Heart right ventricle (tissue), 16 donors: Measurements from ENCODE around the gene ZNF506. TPM values are rescaled to one million over a fixed set of nuclear protein-coding genes. Genes with fewer than 3 reads are reported as not detected.
"Not testable (repeated sequence)": the region's sequence is repeated elsewhere in the genome, so short reads cannot be mapped to it uniquely, and the experiment has no call there.

ENCODE experiments used
- ATAC-seq, 8 donors: fragments of 200-7000 bp; cut with Tn5 transposase; one replicate each; pipeline ENCODE4 v1.9.1; 2020; ENCODE audit warnings: mild to moderate bottlenecking in 8 of 8, moderate library complexity in 8 of 8, moderate number of reproducible peaks in 1 of 8
- DNase-seq, 2 donors: peaks; one replicate each; pipeline ENCODE4 v3.0.0-alpha.2; 2020
- H3K27ac ChIP-seq, 10 donors: fragments of 200-600 bp; sonication (generic) in 2 of 10; one replicate each; pipeline versions ENCODE4 v1.5.0 to v1.8.0; 2020 to 2022; ENCODE audit warnings: mild to moderate bottlenecking in 3 of 10
- H3K27me3 ChIP-seq, 7 donors: fragments of 200-600 bp; one replicate each; pipeline ENCODE4 v1.8.0; 2021 to 2022; ENCODE audit warnings: mild to moderate bottlenecking in 2 of 7
- H3K36me3 ChIP-seq, 9 donors: fragments of 200-600 bp; sonication (generic) in 1 of 9; one replicate each; pipeline versions ENCODE4 v1.5.0 to v1.8.0; 2020 to 2022; ENCODE audit warnings: mild to moderate bottlenecking in 2 of 9
- H3K4me1 ChIP-seq, 9 donors: fragments of 200-600 bp; sonication (generic) in 1 of 9; one replicate each; pipeline versions ENCODE4 v1.5.0 to v1.8.0; 2020 to 2022; ENCODE audit warnings: mild to moderate bottlenecking in 4 of 9
- H3K4me3 ChIP-seq, 10 donors: fragments of 200-600 bp; sonication (generic) in 2 of 10; one replicate each; pipeline versions ENCODE4 v1.5.0 to v1.8.0; 2020 to 2022; ENCODE audit warnings: mild to moderate bottlenecking in 7 of 10, moderate library complexity in 2 of 10
- H3K9me3 ChIP-seq, 11 donors: fragments of 200-600 bp in 10 of 11; sonication (generic) in 2 of 11; one replicate each; pipeline versions ENCODE4 v1.5.0 to v1.8.0; 2013 to 2022; ENCODE audit warnings: mild to moderate bottlenecking in 2 of 11, control low read depth in 1 of 11, moderate library complexity in 1 of 11
- CTCF ChIP-seq, 9 donors: fragments of 200-600 bp; sonication (generic) in 2 of 9; IDR thresholded peaks; one replicate each; pipeline versions ENCODE4 v1.5.0 to v1.8.0; 2021 to 2022; ENCODE audit warnings: antibody characterized with exemption in 9 of 9, mild to moderate bottlenecking in 5 of 9, moderate library complexity in 1 of 9
- WGBS, 2 donors: extraction: QIAGEN DNeasy Blood & Tissue Kit; methylation state at CpG; one replicate each; pipeline ENCODE4 v1.1.7; 2013; ENCODE audit warnings: inconsistent platforms in 1 of 2; 5-methylcytosine and 5-hydroxymethylcytosine counted together
- intact Hi-C, 10 donors: fragments of 100-400 bp; cut with DNase I; formaldehyde crosslinking; loops; one replicate each; pipeline versions ENCODE4 v1.11.1 to v1.14.2; 2022
- polyA plus RNA-seq, 2 donors: library from polyadenylated mRNA; stranded (reverse); fragments of 200-250 nt; gene quantifications; one replicate each; pipeline ENCODE4 v1.2.3, GENCODE V29; 2013
- total RNA-seq, 10 donors: library from RNA; stranded (reverse); fragmentation: NEBNext Ultra II Directional in 3 of 10; extraction: Animal tissue kit (Norgen Biotek cat#: 25700) in 3 of 10; gene quantifications; one replicate each; pipeline versions ENCODE4 v1.2.1 to v1.2.4, GENCODE V29; 2021 to 2023
- donor health status: Arrhythmogenic right ventricular cardiomyopathy.
- donor health status: ischemic (EF 13 %, LVEDD 7.1; RV severe dilation, severe dysfunction).
- donor health status: healthy with polysubstance abuse.
- donor health status: DM: no; HTN: yes; CAD: no.
- donor health status: DM: no; HTN: no; CAD: no.
- donor health status: ischemic (EF 25% LVEDD 6.9; RV normal size, moderate dysfunction).
- donor health status: ischemic (EF 25% LVEDD 5.7; RV mildly dilated, moderate dysfunction).
- donor health status: healthy.
- donor health status: DM: yes; HTN: yes; CAD: no.
- donor health status: Ischemic cardiomyopathy.
- donor health status: ischemic (EF 35%, LVEDD 5.7; RV mildly dilated, moderate dysfunction).
- donor health status: nonischemic (EF 11% LVEDD 7.7; RV severe dilation, severe dysfunction).
- donor health status: DM: yes; HTN: yes; CAD: no.
- donor health status: PGD.
- donor health status: ischemic (EF 29% LVEDD 5.4; RV normal size, mild dysfunction).
- donor health status: nonischemic (EF 23%, LVEDD 6.1; RV moderate dilation, normal function).

The ZNF506 gene
- total and polyA plus RNA-seq, 12 donors, result 3.3 to 17.0 (median 12.6) TPM

DNA sequence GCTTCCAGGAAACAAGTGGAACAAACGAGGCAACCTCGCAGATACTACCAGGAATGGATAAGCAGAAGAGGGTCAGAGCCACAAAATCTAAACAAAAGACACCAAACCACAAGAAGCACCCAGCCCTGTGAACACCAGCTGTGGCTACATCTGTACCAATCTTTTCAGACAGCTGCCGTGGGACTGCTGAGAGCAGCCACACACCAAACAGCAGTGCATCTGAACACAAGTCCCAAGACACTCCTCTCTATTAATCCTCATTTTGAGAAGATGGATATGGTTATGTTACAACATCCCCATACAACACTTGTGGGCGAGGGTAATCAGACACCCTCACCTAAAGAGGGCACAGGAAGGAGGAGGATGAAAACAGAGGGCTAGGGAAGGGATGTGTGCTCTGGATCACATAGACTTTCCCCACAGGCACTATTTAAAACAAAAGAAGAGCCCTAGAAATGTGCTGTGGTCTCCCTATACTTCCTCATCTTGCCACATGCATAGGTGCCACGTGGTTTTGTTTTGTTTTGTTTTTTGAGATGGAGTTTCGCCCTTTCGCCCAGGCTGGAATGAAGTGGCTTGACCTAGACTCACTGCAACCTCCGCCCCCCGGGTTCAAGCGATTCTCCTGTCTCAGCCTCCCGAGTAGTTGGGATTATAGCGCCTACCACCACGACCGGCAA is 47.1 kb downstream of the ZNF506 start:
- intact Hi-C loops, result loop anchor here in 4 of 10 donors (5.0 kb wide), 4 partner anchors 38 to 128 kb away; partner anchors contain the start of genes ZNF101 (in 1 of the 4), ZNF506 (in 1 of the 4) and ZNF93 (in 1 of the 4)

GRCh38 chr19:19771963-19772362 is 49.6 kb downstream of the ZNF506 start:
- DNase-seq, ATAC-seq, H3K4me3 ChIP-seq, intact Hi-C loops, H3K9me3 ChIP-seq, H3K27me3 ChIP-seq, H3K36me3 ChIP-seq, H3K27ac ChIP-seq: not testable (repeated sequence)
- peaks cover under 1 to 11% (median 10%) of the 10 kb centered on the region in 9 donors for H3K4me1 ChIP-seq
- 84 to 86% methylated on average over 10 of the region's 10 CpGs for WGBS, 2 donors

More for the DNA sequence above, 47.1 kb downstream of the ZNF506 start:
- 88 to 89% methylated on average over 14 of the region's 14 CpGs for WGBS, 2 donors
- Histone ChIP-seq H3K4me3 (no peak overlapping the region), H3K36me3 (peaks cover 0 to 5% (median 0%) of the 10 kb centered on the region in 9 donors), H3K27me3 (no peaks in the 10 kb centered on the region), H3K4me1 (peaks cover 7 to 29% (median 20%) of the 10 kb centered on the region in 9 donors), H3K9me3 (no peaks in the 10 kb centered on the region), H3K27ac (no peak overlapping the region)
- no peak for TF ChIP-seq CTCF (IDR thresholded peaks at IDR 0.05)
- no peak for ATAC-seq
- DNase-seq, result no peak

- DNase-seq, intact Hi-C loops, H3K4me3 ChIP-seq, H3K27ac ChIP-seq, H3K36me3 ChIP-seq, H3K9me3 ChIP-seq, ATAC-seq, H3K4me1 ChIP-seq, H3K27me3 ChIP-seq: not testable (repeated sequence)
- WGBS, 2 donors, result 93 to 97% methylated on average over 28 of the region's 28 CpGs
Observed at GRCh38 chr19:19769971-19770370, 51.6 kb downstream of the ZNF506 start.

DNA sequence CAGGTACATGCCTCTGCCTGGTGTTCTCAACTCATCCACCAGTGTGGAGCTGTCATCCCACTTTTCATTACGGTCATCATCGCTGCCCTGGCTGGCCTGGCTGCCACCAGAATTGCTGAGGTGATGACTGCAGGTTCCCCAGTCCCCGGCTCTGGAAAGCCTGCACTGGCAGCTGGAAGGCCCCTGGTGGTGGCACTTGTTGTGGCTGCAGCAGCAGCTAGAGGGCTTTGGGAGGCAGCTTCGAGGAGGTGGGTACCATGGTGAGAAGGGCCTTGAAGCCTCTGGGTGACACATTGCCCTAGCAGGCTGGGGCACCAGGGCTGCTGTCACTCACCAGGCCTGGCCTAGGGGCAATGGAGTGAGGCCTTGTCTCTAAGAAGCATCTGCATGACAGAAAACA is 63.4 kb downstream of the ZNF506 start:
- Histone ChIP-seq H3K9me3 (no peaks in the 10 kb centered on the region), H3K27me3 (no peaks in the 10 kb centered on the region), H3K4me3 (no peak overlapping the region), H3K36me3 (peaks cover 0 to 9% (median 0%) of the 10 kb centered on the region in 9 donors), H3K4me1 (no peaks in the 10 kb centered on the region), H3K27ac (no peak overlapping the region)
- TF ChIP-seq CTCF (IDR thresholded peaks at IDR 0.05), result no peak
- ATAC-seq, result no peak
- WGBS, 2 donors, result 89 to 90% methylated on average over 4 of the region's 4 CpGs
- intact Hi-C loops, result no loop called here
- no peak for DNase-seq

DNA sequence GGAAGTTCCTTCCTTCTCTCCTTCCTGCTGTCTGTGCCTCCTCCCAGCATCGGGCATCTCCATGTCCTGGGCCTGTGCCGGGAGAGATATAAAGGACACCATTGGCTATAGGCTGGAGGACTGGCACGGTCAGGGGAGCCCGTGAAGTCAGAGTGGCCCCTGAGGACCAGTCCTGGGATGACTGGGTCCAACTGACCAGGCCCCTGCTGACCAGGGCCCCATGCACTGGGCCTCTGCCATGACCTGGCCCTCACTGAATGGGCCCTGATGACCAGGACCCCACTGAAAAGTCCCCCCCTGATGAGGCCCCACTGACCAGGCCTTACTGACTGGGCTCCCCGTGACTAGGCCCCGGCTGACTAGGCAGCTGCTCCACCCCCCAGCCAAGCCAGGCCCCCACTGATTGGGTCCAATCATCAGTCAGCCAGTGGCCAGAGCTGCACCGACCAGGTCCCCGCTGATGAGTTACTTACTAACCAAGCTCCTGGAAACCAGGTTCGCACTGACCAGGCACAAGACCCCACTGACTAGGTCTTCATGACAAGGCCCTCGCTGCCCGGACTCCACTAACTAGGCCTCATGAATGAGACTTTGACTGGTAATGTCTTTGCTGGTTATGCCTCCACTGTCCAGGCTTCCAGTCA is 68.7 kb downstream of the ZNF506 start:
- TF ChIP-seq CTCF (IDR thresholded peaks at IDR 0.05), result no peak
- no peak for ATAC-seq
- Histone ChIP-seq H3K9me3 (no peaks in the 10 kb centered on the region), H3K27me3 (no peaks in the 10 kb centered on the region), H3K36me3 (no peaks in the 10 kb centered on the region), H3K4me3 (no peak overlapping the region), H3K27ac (no peak overlapping the region), H3K4me1 (no peaks in the 10 kb centered on the region)
- no peak for DNase-seq
- intact Hi-C loops, result no loop called here
- 94 to 95% methylated on average over 11 of the region's 11 CpGs for WGBS, 2 donors
